Cardiac septum (tissue), 1 donor: Measurements from ENCODE around the gene C11orf71. TPM values are rescaled to one million over a fixed set of nuclear protein-coding genes. Genes with fewer than 3 reads are reported as not detected.
A peak's percentile ranks its signal among the peaks of the same experiment; 100 is the strongest.

Source experiments
- DNase-seq: peaks from one replicate; pipeline ENCODE4 v3.0.0-alpha.2; 2020; ENCODE audit warnings: low spot score
- intact Hi-C: fragments of 100-400 bp; cut with DNase I; formaldehyde crosslinking; loops from one replicate; pipeline ENCODE4 v1.14.0; 2022
- long read RNA-seq: library from polyadenylated mRNA; unstranded; transcript quantifications from one replicate; pipeline ENCODE4 v2.0.0, GENCODE V29; 2021
- total RNA-seq: library from RNA; stranded (reverse); fragmentation: NEBNext Ultra II Directional; extraction: Animal tissue kit (Norgen Biotek cat#: 25700); gene quantifications from one replicate; pipeline ENCODE4 v1.2.1, GENCODE V29; 2021
- donor health status: DM: no; HTN: no; CAD: no.

C11orf71 gene, protein sequence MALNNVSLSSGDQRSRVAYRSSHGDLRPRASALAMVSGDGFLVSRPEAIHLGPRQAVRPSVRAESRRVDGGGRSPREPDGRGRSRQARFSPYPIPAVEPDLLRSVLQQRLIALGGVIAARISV
- 9.9 TPM for total RNA-seq
- long read RNA-seq, transcript C11orf71-202 (1 exons, 1,980 nt) = major isoform, 16 of 17 reads
- long read RNA-seq, partial matches to known transcripts = 0 of 17 reads
- long read RNA-seq, other reads (novel, unspliced or antisense) = 1 of 17 reads

- DNase-seq = peak; percentile 99
Observed at GRCh38 chr11:114400216-114400914, at the start of gene C11orf71, which contains the start of gene RBM7. Gene C11orf71, minus strand, starts transcription at chr11:114400511. Its CDS starts 180 bp downstream, at chr11:114400331. Gene RBM7, plus strand, starts transcription at chr11:114400666. Its CDS starts 6 bp downstream, at chr11:114400672.

GRCh38 chr11:114449845-114450244 is 49.5 kb upstream of the C11orf71 start:
- no peak for DNase-seq
- intact Hi-C loops = no loop called here

More at GRCh38 chr11:114400216-114400914, at the start of gene C11orf71, which contains the start of gene RBM7:
- intact Hi-C loops = loop anchor here (1.0 to 10.0 kb wide), 3 partner anchors 39 to 106 kb away; partner anchors contain the start of genes NNMT and REXO2

DNA sequence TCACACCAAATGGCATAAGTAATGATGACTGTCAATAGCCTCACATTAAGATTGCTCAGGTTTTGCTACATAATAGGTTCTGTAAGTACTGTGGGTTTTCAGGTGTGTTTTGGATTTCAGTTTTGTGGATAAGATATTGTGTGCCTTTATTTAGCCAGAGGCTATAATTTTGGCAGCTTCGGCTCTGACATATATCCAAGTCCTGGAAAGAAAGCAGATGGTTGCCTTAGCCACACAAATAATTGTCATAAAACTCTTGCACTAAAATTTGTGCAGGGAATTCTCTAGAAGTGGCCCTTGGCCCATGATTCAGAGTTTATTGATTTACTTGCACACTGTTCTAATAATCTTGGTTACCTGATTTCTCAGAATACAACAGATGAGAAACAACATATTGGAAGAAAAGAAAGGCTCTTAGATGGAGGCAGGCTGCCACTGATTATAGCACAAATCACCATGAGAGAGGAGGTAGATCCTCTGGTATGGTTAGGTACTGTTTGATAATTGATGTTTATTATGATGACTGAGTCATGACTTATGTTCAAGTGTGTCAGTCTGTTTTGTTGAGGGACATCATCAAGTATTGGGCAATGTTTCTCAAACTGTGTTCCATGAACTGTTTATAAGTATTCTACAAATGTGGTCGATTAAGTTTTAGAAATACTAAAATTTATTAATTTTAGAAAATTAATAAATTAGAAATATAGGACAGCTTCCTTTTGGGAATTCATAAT is 48.6 kb upstream of the C11orf71 start:
- DNase-seq = no peak
- intact Hi-C loops = no loop called here

DNA sequence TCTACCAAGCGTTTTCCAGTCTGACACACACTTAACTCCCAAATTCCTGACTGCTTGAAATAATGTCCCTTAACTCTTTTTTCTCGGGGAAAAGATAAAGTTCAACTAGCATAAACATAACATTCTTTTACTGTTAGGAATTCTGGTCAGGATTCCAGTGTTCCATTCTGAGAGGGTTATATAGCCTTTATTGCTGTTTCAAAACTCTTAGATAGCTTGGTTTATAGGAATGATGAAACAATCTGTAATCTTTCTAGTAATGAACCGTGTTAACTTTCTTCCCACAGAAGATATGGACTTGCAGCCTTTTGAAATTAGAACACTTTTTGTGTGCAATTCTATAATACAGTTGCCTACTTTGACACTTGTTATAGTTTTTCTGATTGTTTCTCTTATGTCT is 47.6 kb upstream of the C11orf71 start:
- no peak for DNase-seq
- intact Hi-C loops = no loop called here

GRCh38 chr11:114447444-114447843 is 47.1 kb upstream of the C11orf71 start:
- intact Hi-C loops = no loop called here
- DNase-seq = no peak

- intact Hi-C loops = no loop called here
- DNase-seq = no peak
Observed at GRCh38 chr11:114442536-114442935, 42.2 kb upstream of the C11orf71 start.

DNA sequence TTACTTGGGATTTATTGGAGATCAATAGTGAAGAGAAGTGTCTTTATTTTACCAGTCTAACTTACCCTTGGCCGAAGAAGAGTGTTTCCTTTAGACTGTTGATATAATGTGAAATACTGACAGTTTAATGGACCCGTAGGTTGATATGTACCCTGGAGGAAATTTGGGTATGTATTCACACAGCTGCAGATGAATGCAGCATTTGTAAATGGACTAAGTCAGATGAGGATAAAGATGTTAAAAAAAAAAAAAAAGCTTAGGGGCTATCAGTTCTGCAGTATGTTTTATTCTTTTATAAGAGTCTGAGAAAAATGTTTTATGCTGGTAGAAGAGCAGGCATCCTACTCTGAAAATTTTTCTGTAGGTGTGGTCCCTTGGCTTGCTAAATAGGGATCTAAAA is 41.6 kb upstream of the C11orf71 start:
- intact Hi-C loops = no loop called here

GRCh38 chr11:114440971-114441763 is 40.9 kb upstream of the C11orf71 start:
- intact Hi-C loops = no loop called here
- DNase-seq = no peak

More for the DNA sequence above, 41.6 kb upstream of the C11orf71 start:
- no peak for DNase-seq

DNA sequence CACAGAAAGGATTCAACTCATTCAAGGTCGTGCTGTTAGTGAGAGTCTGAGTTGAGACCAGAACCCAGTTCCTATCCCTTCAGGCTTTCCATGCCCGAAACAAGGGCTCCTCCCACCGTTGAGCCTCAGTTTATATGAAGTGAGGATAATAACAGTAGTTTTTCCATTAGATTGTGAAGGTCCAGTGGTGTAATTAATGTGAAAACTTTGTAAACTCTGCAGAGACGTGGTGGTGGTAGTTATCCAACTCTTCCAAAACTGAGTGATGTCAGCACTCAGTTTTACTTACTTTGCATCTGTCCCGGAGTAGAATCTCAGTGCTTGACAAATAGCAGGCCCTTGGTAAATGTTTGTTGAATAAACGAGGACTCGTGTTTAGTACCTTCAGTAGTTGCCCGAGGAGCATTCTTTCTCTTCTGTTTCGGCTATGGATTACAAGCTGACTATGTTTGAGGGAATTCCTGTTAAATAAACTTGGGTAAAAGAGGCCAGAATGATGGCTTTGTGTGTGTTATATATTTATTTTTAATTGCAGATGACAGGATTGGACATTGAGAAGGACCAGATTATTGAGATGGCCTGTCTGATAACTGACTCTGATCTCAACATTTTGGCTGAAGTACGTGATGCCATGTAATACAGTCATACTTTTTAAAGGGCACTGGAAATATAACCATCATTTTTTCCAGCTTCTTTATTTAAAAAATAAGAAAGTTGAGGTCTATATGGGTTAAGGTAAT is 40.0 kb upstream of the C11orf71 start:
- DNase-seq = no peak
- intact Hi-C loops = no loop called here

GRCh38 chr11:114439229-114440120 is 39.2 kb upstream of the C11orf71 start, which contains the start of gene REXO2:
Gene REXO2, plus strand, starts transcription at chr11:114439467. Its CDS starts 62 bp downstream, at chr11:114439529.
- peak; percentile 98 for DNase-seq
- intact Hi-C loops = loop anchor here (1.0 kb wide), 1 partner anchor 39 kb away; the partner anchor contains the start of genes C11orf71 and RBM7

DNA sequence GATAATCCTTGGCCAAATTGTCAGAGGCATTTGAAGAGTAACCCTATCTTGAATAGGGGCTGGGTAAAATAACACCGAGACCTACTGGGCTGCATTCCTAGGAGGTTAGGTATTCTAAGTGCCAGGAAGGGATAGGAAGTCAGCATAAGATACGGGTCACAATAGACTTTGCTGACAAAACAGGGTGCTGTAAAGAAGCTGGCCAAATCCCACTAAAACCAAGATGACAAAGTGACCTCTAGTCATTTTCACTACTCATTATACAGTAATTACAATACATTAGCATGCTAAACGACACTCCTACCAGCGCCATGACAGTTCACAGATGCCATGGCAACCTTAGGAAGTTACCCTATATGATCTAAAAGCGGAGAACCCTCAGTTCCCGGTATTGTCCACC is 38.0 kb upstream of the C11orf71 start:
- intact Hi-C loops = no loop called here
- DNase-seq = no peak

GRCh38 chr11:114433376-114433775 is 33.1 kb upstream of the C11orf71 start:
- intact Hi-C loops = no loop called here
- no peak for DNase-seq

DNA sequence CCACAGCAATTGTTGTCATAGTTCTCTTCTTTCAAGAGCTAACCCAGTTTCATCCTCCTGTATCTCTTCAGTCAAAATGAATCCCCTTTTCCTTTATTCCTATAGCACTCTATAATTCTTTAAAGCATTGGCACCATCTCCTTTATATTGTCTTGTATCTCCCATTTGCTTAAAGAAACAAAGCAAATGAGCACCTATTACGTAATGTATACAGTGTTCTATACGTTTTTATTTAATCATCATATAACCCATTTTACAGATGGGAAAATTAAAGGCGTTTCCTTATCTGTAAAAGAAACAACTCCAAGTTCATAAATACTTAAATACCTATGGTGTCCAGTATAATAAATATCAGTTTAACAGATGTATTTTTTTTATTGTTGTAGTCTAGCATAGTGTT is 32.6 kb upstream of the C11orf71 start:
- no peak for DNase-seq
- intact Hi-C loops = no loop called here

DNA sequence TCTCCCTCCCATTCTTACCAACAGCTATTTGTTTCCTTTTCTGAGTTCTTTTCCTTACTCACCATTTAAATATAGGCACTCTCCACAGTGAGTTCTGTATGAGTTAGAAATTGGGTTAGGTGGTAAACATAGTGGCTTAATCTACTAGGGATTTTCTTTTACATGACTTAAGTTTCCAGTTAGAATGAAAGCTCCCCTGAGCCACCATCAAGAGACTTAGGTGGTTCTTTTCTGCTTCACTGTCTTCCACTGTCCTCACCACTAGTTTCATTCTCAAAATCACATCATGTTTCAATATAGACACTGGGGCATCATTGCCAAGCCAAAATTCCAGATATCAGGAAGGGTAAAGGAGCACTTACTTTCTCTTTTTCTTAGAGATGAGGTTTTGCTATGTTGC is 30.0 kb upstream of the C11orf71 start:
- no peak for DNase-seq
- intact Hi-C loops = no loop called here

- DNase-seq = no peak
- intact Hi-C loops = no loop called here
Observed at GRCh38 chr11:114426280-114426679, 26.0 kb upstream of the C11orf71 start.

- no peak for DNase-seq
- intact Hi-C loops = no loop called here
Observed at GRCh38 chr11:114416441-114416961, 16.2 kb upstream of the C11orf71 start.

DNA sequence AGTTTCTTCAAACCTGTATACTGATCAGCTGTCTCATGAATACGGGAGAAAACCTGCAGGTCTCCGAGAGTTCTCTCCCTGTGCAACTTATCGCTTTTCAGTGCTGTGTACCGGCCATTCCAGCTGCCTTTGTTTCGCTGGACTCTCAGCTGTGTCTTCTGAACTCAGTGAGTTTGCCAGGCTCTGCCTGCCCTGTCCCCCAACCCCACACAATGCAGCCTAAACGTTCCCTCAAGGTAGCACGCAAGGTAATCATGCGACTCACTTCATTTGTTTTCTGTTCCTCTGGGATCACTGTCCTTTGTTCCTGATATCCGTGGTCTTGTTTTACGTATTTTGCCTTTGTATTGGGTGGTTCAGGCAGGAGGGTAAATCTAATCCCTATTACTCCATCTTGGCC is 13.6 kb upstream of the C11orf71 start:
- no peak for DNase-seq
- intact Hi-C loops = no loop called here
